Measurements from ENCODE around the gene TOP3B.

The TOP3B gene

GRCh38 chr22:21996175-21996720, 13.7 kb upstream of the TOP3B start:
- DNase-seq, result no peak
- intact Hi-C loops (cut with DNase I; ENCODE audit: low total_unique reads), result no loop called here
- Histone ChIP-seq H3K4me3 (no peak overlapping the region), H3K27ac (no peak overlapping the region), H3K36me3 (no peaks in the 10 kb centered on the region), H3K9me3 (no peaks in the 10 kb centered on the region), H3K4me1 (no peaks in the 10 kb centered on the region), H3K27me3 (peaks cover 0 to 11% of the 10 kb centered on the region in 2 donors)
- TF ChIP-seq, protein P1, sequence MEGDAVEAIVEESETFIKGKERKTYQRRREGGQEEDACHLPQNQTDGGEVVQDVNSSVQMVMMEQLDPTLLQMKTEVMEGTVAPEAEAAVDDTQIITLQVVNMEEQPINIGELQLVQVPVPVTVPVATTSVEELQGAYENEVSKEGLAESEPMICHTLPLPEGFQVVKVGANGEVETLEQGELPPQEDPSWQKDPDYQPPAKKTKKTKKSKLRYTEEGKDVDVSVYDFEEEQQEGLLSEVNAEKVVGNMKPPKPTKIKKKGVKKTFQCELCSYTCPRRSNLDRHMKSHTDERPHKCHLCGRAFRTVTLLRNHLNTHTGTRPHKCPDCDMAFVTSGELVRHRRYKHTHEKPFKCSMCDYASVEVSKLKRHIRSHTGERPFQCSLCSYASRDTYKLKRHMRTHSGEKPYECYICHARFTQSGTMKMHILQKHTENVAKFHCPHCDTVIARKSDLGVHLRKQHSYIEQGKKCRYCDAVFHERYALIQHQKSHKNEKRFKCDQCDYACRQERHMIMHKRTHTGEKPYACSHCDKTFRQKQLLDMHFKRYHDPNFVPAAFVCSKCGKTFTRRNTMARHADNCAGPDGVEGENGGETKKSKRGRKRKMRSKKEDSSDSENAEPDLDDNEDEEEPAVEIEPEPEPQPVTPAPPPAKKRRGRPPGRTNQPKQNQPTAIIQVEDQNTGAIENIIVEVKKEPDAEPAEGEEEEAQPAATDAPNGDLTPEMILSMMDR (IDR thresholded peaks at IDR 0.05), result no peak

GRCh38 chr22:21995660-21996059, 13.1 kb upstream of the TOP3B start:
- Histone ChIP-seq H3K36me3 (no peaks in the 10 kb centered on the region), H3K4me3 (no peak overlapping the region), H3K4me1 (no peaks in the 10 kb centered on the region), H3K9me3 (no peaks in the 10 kb centered on the region), H3K27me3 (peaks cover 0 to 10% of the 10 kb centered on the region in 2 donors), H3K27ac (no peak overlapping the region)
- TF ChIP-seq, protein P1 (IDR thresholded peaks at IDR 0.05), result no peak
- intact Hi-C loops (cut with DNase I; ENCODE audit: low total_unique reads), result no loop called here
- DNase-seq, result no peak

- intact Hi-C loops (cut with DNase I; ENCODE audit: low total_unique reads), result no loop called here
- no peaks in the 10 kb centered on the region for H3K9me3 ChIP-seq
- no peaks in the 10 kb centered on the region for H3K4me1 ChIP-seq
- TF ChIP-seq, protein P1 (IDR thresholded peaks at IDR 0.05), result no peak
- H3K27me3 ChIP-seq, result peaks cover 0 to 11% of the 10 kb centered on the region in 2 donors
- H3K36me3 ChIP-seq, result no peaks in the 10 kb centered on the region
- H3K27ac ChIP-seq, result no peak overlapping the region
- DNase-seq, result no peak
- no peak overlapping the region for H3K4me3 ChIP-seq
These were observed 12.4 kb upstream of the TOP3B start for GRCh38 chr22:21994881-21995444.

GRCh38 chr22:21992593-21993237, 10.1 kb upstream of the TOP3B start:
- intact Hi-C loops (cut with DNase I; ENCODE audit: low total_unique reads), result no loop called here
- H3K4me3 ChIP-seq, result no peak overlapping the region
- peaks cover 0 to 11% of the 10 kb centered on the region in 2 donors for H3K27me3 ChIP-seq
- TF ChIP-seq, protein P1 (IDR thresholded peaks at IDR 0.05), result no peak
- no peaks in the 10 kb centered on the region for H3K36me3 ChIP-seq
- H3K27ac ChIP-seq, result no peak overlapping the region
- no peaks in the 10 kb centered on the region for H3K4me1 ChIP-seq
- H3K9me3 ChIP-seq, result no peaks in the 10 kb centered on the region
- DNase-seq, result no peak

- Histone ChIP-seq H3K36me3 (no peaks in the 10 kb centered on the region), H3K4me1 (no peaks in the 10 kb centered on the region), H3K27me3 (peaks cover 0 to 11% of the 10 kb centered on the region in 2 donors), H3K27ac (no peak overlapping the region), H3K9me3 (no peaks in the 10 kb centered on the region), H3K4me3 (no peak overlapping the region)
- TF ChIP-seq, protein P1 (IDR thresholded peaks at IDR 0.05), result no peak
- intact Hi-C loops (cut with DNase I; ENCODE audit: low total_unique reads), result no loop called here
- no peak for DNase-seq
These were observed 9.2 kb upstream of the TOP3B start for GRCh38 chr22:21991774-21992173.

All from tibial artery (tissue), 4 donors.